HCT116 (cell line): ENCODE results near the gene CHCT1.
A peak's percentile ranks its signal among the peaks of the same experiment; 100 is the strongest.

Source experiments
- EGR1 ChIP-seq: IDR thresholded peaks from 2 replicates; pipeline ENCODE4 v1.6.1; 2012; ENCODE audit warnings: low read depth
- MAX ChIP-seq: IDR thresholded peaks from 2 replicates; pipeline ENCODE4 v1.6.1; 2012
- POLR2A ChIP-seq: IDR thresholded peaks from 2 replicates; pipeline ENCODE4 v1.7.0; 2011; ENCODE audit warnings: borderline replicate concordance; ENCODE audit not compliant: insufficient read depth, insufficient read length; ENCODE audit errors: extremely low read depth
- POLR2AphosphoS5 ChIP-seq: IDR thresholded peaks from 2 replicates; pipeline ENCODE4 v1.6.1; 2011; ENCODE audit warnings: mild to moderate bottlenecking, low read depth, low read length, moderate library complexity
- SP1 ChIP-seq: IDR thresholded peaks from 2 replicates; pipeline ENCODE4 v1.6.1; 2012; ENCODE audit warnings: low read depth
- YY1 ChIP-seq: IDR thresholded peaks from 2 replicates; pipeline ENCODE4 v1.6.1; 2011; ENCODE audit warnings: low read length, low read depth, moderate library complexity, mild to moderate bottlenecking; ENCODE audit not compliant: insufficient replicate concordance; ENCODE audit errors: extremely low read depth
- TF ChIP-seq, protein P1 (sequence below), 3 experiments: fragments of 200-600 bp in 1 of 3; sonication (generic) in 1 of 3; IDR thresholded peaks in 2 of 3; conservative IDR thresholded peaks in 1 of 3; 2 replicates each; pipeline ENCODE4 v1.5.1; 2012 to 2017; ENCODE audit warnings: low read depth in 2 of 3, low read length in 2 of 3, antibody characterized with exemption in 1 of 3, borderline replicate concordance in 1 of 3, control low read depth in 1 of 3, mild to moderate bottlenecking in 1 of 3, mixed read lengths in 1 of 3, mixed run types in 1 of 3, moderate library complexity in 1 of 3; ENCODE audit not compliant: insufficient read depth in 1 of 3

DNA sequence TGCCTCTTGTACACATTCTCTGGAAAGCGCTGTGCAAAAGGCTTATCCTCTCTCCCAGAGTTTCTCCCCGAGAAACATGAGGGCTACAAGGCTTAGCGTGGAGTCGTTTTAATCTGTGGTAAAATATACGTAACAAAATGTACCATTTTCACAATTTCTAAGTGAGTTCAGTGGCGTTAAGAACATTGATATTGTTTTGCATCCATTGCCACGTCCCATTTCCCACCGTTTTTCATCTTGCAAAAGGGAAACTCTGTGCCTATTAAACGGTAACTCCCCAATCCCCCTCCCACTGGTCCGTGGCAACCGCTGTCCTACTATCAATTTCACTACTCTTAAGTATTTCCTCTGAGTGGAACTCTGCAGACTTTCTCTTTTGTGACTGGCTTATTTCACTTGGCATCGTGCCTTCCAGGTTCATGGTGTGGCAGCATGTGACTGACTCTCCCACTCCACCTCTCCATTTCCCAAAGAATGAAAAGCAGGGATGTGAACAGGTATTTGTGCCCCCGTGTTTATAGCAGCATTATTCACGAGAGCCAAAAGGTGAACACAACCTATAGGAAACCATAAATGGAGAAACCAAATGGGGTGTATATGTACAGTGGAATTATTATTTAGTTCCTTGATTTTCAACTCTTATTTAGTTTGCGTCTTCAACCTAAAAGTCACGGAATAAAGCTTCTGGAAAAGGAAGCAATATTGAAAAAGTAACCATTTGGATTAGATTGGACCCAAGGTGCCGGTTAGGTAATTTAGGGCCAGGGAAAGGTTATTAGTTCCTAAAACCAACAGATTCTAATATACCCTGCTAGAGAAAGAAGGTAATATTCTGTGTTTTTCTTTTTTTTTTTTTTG, 29.2 kb upstream of the CHCT1 start:
- TF ChIP-seq POLR2A (no peak), POLR2AphosphoS5 (peak; percentile 61), MAX (peak; percentile 87), YY1 (no peak), EGR1 (no peak), SP1 (no peak)
- TF ChIP-seq, protein P1, sequence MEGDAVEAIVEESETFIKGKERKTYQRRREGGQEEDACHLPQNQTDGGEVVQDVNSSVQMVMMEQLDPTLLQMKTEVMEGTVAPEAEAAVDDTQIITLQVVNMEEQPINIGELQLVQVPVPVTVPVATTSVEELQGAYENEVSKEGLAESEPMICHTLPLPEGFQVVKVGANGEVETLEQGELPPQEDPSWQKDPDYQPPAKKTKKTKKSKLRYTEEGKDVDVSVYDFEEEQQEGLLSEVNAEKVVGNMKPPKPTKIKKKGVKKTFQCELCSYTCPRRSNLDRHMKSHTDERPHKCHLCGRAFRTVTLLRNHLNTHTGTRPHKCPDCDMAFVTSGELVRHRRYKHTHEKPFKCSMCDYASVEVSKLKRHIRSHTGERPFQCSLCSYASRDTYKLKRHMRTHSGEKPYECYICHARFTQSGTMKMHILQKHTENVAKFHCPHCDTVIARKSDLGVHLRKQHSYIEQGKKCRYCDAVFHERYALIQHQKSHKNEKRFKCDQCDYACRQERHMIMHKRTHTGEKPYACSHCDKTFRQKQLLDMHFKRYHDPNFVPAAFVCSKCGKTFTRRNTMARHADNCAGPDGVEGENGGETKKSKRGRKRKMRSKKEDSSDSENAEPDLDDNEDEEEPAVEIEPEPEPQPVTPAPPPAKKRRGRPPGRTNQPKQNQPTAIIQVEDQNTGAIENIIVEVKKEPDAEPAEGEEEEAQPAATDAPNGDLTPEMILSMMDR (IDR thresholded peaks at IDR 0.05 in 2 of 3, conservative IDR thresholded peaks at IDR 0.05 in 1 of 3; ENCODE audit: borderline replicate concordance in 1 of 3, insufficient read depth in 1 of 3, low read depth in 2 of 3, low read length in 2 of 3), result no peak
